EH (cell line): ENCODE results near the gene LRFN4.
"Not testable (repeated sequence)": the region's sequence is repeated elsewhere in the genome, so short reads cannot be mapped to it uniquely, and the experiment has no call there.

Experiments
- DNase-seq: peaks from one replicate; pipeline ENCODE4 v3.0.0-alpha.2; 2015; ENCODE audit warnings: low read depth

Gene LRFN4

DNA sequence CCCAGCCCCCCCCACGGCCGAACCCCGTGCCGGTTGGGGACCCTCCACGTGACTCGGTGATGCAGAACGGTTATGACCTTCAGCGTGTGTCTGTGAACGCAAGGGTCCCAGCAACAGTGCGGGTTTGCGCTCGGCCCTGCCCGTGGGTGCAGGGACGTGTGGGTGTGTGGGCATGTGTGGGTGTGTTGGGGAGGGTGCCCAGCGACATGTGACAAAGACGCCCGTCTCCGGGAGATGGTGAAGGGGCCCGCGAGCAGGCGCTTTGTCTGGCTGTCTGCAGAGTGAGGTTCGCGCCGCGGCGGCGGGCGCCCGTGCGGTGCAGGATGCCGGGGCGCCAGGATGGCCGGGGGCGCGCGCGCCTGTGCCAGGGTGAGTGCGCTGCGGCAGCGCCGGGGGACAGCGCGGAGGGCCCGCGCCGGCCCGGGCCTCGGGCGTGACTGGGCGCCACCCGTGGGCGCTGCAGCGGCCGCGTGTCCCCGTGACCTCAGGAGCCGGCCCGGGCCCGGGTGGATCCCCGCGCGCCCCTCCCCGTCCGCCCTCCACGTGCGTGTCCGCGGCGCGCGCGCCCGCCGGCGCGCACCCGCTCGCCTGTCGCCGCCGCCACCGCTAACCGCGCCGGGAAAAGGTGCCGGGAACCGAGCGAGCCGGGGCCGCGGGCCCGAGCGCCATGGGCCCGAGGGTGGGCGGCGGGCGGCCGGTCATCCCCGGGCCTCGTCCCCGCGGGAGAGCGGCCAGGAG lies at the start of gene LRFN4:
LRFN4 (plus strand) TSS at position 569 of the 738 bp plus-strand sequence. CDS start 681 bp downstream, outside the sequence.
- DNase-seq = no peak

DNA sequence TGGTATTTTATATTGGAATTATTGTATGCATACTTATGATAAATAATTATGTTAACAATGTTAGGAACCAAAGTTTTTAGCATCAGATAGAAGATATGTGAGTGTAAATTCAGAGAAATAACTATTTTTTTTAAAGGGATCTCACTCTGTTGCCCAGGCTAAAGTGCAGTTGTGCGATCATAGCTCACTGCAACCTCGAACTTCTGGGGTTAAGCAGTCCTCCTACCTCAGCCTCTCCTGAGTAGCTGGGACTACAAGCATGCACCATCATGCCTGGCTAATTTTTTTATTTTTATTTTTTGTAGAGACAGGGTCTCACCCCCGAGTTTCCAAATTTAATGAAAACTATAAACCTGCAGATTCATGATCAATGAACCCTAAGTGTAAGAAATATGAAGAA lies 47.3 kb upstream of the LRFN4 start:
- no peak for DNase-seq

DNA sequence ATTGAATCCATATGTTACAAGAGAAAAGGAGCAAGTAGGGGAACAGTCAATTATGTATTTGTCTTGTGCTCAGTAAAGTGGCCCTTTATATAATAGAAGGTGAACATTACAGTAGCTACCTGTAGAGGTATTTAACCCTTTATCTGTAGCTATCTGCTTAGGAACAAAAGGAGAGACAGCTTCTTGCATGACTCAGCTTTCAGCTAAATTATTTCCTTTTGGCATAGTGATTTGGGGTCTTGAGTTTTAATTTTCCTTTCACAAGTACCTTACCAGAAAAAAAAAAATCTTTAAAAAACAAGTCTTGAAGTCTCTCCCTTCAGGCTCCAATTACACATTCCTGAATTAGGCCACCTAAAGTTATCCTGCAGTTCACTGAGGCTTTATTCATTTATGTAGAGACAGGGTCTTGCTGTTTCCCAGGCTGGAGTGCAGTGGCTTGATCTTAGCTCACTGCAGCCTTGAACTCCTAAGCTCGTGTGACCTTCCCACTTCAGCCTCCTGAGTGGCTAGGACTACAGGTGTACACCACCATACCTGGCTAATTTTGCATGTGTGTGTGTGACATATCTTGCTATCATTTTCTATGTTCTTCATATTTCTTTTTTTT lies 46.2 kb upstream of the LRFN4 start:
- DNase-seq = no peak

DNA sequence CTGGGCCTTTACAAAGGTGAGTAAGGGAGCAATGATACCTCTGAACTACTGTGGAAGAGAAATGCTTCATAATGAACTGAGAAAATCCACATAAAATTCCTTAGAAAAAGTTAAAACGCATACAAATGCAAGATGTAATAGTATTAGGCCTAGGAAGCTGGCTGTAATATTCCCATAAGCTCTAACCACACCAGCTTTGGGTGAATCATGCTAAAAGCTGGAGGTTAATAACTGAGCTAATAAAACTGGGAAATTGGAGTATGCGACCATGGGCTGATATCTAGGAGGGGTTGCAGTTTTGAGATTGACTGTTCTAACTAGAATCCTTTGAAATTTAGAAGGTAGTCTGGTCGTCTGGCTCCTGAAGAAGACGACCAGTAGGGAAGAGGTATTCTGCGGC lies 42.2 kb upstream of the LRFN4 start:
- peak; percentile 18 for DNase-seq

DNA sequence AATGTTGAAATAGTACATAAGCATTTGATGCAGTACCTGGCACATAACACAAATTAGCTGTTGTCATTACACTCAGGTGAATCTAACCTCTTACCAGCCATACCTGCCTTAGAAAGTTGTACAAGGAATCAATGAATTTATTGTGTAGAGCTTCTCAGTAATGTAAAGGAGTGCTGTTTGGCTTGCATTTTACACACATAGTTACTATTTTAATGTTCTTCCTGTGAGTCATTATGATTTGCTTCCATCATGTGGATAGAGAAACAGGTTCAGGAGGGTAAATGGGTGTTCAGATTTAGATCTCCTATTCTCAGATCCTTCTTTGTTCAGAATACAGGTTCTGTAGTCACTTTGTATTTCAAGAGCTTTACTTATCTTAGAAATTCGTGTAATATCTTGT lies 41.2 kb upstream of the LRFN4 start:
- peak; percentile 32 for DNase-seq

DNA sequence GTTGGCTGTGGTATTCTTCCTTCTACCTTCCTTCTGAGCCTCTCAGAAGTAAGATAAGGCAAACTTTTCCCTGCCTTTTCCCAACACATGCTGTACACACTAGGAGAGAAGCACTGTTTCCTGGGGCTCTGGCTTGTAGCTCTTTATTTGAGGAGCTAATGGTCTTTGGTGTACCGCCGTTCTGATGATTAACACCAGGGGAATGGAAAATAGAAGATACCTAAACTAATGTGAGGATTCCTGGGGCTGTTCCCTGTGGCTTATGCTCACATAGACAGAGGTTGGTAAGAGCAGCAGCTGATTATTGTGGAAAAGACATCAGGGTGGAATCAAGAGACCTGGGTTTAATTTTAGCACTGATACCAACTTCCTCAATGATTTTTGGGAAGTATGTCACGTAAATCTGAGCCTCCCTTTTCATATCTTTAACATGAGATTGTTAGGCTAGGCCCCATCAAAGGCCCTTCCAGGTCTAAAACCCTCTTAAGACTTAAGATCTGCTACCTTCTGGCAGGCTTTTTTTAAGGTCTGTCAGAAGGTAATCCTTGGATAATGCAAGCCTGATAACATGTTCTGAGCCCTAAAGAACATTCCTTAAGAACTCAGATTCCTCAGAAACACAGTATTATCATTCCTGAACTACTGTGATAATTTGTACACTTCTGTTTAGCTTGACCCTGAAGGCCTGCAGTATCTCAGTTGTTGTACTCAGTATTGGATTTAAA lies 38.5 kb upstream of the LRFN4 start:
- peak; percentile 27 for DNase-seq

DNA sequence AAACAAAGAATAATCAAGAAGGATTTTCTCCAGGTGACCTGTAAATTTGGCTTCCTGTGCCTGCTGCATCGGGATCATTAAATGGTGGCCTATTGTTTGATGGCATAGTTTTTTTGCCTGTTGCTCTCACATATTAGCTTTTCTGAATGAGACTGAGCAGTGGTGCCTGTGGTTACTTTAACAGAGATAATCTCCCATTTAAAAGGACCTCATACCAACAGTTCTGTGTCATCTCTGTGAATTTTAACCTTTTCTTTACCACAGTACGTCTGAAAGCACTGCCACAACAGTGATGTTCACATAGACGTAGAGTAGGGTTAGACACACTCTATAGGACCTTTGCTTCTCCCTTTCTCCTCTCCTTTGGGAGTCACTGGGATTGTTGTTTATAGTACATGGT lies 36.5 kb upstream of the LRFN4 start:
- peak; percentile 23 for DNase-seq

DNA sequence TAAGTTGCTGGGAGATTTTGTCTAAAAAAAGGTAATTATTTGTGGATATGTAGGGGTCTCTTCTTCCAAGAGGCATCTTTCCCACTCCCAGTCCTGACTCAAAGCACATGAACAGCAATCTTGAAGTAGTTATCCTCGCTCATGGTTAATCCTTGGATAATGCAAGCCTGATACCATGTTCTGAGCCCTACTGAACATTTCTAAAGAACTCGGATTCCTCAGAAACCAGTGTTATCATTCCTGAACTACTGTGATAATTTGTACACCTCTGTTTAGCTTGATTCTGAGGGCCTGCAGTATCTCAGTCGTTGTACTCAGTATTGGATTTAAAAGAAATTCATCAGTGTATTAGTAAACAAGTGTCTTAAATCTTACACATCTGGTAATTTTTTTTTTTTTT lies 36.0 kb upstream of the LRFN4 start:
- no peak for DNase-seq

DNA sequence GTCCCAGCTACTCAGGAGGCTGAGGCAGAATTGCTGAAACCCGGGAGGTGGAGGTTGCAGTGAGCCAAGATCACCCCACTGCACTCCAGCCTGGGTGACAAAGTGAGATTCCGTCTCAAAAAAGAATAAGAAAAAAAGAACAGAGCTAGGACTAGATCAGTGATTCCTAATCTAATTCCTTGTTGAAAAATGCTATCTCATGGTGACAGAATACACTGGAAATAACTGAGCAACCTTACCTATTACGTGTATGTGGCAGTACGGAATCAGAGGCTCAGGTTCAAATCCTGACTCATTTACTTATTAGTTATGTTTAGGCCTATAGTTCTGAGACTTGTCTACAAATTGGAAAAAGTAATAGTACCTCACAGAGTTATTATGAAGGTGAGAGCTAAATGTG lies 33.2 kb upstream of the LRFN4 start:
- DNase-seq = no peak

DNA sequence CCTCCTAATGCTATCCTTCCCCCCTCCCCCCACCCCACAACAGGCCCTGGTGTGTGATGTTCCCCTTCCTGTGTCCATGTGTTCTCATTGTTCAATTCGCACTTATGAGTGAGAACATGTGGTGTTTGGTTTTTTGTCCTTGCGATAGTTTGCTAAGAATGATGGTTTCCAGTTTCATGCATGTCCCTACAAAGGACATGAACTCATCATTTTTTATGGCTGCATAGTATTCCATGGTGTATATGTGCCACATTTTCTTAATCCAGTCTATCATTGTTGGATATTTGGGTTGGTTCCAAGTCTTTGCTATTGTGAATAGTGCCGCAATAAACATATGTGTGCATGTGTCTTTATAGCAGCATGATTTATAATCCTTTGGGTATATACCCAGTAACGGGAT lies 32.3 kb upstream of the LRFN4 start:
- DNase-seq = not testable (repeated sequence)

DNA sequence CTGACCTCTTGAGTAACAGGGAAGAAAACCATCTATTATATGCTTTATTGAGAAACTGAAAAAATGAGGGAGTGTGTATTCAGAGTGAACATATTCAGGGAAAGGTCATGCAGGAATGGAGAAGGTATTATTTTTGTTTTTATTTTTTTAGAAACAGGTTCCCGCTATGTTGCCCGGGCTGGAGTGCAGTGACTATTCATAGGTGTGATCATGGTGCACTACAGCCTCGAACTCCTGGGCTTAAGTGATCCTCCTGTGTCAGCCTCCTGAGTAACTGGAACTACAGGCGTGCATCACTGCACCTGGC lies 22.4 kb upstream of the LRFN4 start:
- DNase-seq = no peak

DNA sequence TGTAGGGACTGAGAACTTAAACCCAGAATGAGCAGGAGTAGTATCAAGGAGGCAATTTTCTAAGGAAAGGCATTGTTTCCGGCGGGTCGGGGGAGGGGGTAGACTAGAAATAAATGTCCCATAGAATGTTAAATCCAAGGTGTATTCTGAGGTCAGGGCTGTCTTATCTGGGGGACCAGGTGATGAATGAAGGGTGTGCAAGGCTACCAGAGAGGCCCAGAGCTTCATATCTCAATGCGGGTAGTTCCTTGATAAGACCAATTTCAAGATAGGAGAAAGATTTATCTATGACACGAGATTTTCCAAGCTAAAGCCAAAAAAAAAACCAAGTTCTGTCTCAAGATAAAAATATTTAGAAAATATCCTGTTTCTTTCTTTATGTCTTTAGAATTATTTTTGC lies 21.9 kb upstream of the LRFN4 start:
- DNase-seq = no peak

DNA sequence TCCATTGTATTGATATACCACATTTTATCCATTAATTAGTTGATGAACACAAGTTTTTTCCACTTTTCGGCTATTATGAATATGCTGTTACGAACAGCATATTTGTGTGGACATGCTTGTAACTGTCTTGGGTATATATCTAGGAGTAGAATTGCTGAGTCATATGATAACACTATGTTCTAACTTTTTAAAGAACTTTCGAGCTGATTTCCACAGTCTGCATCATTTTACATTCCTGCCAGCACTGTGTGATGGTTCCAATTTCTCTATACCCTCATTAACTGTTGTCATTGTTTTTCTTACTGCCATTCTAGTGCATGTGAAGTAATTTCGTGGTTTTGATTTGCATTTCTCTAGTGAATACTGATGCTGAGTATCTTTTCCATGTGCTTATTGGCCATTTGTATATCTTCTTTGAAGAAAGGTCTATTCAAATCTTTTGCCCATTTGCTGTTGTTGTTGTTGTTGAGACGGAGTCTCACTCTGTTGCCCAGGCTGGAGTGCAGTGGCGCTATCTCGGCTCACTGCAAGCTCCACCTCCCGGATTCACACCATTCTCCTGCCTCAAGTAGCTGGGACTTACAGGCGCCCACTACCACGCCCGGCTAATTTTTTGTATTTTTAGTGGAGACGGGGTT lies 21.0 kb upstream of the LRFN4 start:
- DNase-seq = peak; percentile 80

DNA sequence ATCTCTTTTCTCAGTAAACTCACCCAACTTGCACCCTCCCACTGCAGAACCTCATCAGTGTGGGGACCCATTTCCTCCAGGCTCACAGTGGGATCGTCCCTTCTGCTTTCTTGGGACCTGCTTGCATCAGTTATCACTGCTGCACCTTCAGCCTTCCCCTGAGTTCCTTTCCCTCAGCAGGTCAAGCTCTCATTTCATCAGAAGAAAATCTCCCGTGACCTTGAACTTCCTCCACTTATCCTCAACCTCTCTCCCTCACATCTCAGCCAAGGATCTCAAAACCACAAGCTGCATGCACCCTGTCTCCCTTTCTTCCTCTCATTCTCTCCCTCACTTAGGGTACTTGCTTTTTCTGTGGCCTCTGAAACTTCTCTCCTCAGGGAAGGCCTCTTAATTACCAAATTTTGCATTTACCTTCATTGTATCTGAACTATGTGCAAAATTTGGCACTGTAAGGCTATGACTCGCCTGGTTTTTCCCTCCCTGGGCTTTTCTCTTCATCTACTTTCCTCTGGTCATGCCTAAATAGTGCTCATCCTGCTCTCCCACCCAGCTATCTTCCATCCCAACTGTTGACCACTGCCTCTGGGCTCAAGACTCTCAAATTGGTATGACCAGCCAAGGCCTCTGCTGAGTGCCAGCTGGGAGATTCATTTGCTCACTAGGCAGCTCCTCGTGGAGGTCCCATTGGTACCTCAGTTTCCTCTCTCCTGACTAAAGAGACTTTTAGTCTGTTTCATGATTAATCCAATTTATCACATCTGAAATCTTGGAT lies 16.4 kb upstream of the LRFN4 start:
- DNase-seq = no peak

DNA sequence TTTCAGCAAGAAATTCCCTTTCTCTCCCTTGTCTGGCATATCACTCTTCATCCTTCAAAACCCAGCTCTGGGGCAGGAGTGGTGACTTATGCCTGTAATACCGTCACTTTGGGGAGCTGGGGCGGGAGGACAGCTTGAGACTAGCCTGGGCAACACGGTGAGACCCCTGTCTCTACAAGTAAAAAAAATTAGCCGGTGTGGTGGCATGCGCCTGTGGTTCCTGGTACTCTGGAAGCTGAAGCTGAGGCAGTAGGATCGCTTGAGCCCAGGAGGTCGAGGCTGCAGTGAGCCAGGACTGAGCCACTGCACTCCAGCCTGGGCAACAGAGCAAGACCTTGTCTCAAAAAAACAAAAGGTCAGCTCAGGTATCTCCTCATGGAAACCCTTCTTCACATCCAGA lies 15.0 kb upstream of the LRFN4 start:
- no peak for DNase-seq

DNA sequence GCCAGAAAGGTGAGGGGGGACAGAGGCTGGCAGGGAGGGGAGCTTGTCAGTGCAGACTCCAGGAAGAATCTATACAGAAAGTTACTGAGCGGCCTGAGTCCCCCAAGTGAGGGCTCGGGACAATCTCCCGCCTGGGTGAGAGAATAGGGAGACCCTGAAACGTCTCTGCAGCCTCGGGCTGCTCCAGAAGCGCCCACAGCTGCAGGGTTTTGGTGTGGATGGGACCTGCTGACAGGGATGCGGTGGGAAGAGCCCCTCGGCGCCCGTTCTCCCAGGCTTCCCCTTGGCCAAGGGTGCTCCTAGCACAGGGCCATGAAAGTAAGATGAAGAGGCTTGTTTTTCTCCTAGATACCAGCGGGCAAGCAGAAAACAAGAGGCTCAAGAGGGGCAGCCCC lies 14.4 kb upstream of the LRFN4 start:
- DNase-seq = no peak

DNA sequence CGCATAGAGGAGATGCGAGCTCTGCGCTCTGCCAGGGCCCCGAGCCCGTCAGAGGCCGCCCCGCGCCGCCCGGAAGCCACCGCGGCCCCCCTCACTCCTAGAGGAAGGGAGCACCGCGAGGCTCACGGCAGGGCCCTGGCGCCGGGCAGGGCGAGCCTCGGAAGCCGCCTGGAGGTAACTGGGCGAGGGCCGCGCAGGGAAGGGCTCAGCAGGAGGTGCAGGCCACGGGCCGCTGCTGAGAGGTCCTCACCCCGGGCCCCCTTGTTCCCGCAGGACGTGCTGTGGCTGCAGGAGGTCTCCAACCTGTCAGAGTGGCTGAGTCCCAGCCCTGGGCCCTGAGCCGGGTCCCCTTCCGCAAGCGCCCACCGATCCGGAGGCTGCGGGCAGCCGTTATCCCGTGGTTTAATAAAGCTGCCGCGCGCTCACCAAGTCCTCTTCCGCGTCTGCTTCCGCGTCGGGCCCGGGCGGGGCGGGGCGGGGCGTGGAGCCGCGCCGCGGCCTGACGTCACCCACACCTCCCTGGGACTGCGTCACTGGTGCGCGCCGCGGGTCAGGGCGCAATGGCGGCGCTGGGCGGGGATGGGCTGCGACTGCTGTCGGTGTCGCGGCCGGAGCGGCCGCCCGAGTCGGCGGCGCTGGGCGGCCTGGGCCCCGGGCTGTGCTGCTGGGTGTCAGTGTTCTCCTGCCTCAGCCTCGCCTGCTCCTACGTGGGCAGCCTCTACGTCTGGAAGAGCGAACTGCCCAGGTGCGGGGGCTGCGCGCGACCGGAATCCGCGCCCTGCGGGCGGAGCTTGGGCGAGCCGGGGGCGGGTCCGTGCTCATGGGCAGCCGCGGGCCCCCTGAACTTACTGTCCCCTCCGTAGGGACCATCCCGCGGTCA lies 13.7 kb upstream of the LRFN4 start, which contains the start of gene RCE1:
RCE1 (plus strand) TSS at position 546 of the 880 bp plus-strand sequence; CDS start at position 561, 15 bp downstream.
- peak; percentile 87 for DNase-seq

DNA sequence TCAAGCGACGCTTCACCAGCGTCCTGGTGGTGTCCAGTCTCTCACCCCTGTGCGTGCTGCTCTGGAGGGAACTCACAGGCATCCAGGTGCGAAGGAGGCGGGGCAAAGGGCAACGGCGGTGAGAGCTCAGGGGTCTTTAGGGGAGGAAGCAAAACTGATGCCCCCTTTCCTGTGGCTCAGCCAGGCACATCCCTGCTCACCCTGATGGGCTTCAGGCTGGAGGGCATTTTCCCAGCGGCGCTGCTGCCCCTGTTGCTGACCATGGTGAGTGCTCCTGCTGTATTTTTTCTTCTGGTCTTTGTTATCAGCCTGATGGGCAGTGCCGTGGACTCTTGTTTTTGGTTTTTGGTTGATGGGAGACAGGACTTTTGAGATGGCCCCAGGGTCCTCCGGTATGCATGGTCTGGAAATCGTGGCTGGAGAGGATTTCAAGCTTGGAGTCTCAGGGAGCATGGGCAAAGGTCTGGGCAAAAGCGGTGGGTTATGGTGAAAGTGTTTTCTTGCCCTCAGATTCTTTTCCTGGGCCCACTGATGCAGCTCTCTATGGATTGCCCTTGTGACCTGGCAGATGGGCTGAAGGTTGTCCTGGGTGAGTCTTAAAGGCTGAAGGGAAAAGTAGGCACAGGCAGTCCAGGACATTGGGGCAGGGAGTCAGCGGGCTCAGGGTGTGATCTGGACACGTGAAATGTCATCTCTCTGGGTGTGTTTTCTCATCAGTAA lies 12.9 kb upstream of the LRFN4 start:
- DNase-seq = no peak

DNA sequence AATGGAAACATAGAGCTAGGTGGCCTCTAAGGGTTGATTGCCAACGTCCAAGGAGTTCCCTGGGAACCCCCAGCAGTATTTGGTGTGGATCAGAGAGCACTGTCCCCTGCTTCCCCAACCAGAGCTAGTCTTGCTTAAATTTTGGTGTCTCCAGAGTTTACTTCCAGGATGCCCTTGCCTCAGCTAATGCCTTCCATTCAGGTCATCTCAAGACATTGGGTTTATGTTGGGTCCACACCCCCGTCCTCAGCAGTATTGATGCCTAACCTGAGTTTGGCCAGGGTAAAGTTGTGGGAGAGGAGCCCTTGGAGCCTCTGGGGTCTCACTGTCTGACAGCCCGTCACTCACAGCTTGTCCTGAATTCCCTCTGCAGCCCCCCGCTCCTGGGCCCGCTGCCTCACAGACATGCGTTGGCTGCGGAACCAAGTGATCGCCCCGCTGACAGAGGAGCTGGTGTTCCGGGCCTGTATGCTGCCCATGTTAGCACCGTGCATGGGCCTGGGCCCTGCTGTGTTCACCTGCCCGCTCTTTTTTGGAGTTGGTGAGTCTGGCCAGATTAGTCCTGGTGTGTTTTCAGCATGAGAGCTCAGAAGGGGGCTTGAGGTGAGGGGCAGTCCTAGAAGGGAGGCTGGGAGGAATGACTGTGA lies 12.2 kb upstream of the LRFN4 start:
- no peak for DNase-seq
